Ishikawa (cell line): ENCODE results near the gene ASB2.

ENCODE experiments used
- EGR1 ChIP-seq: IDR thresholded peaks from 2 replicates; pipeline ENCODE4 v1.6.1; 2012
- FOXM1 ChIP-seq: IDR thresholded peaks from 2 replicates; pipeline ENCODE4 v1.6.1; 2012; ENCODE audit warnings: low read depth, borderline replicate concordance
- MAX ChIP-seq: IDR thresholded peaks from 2 replicates; pipeline ENCODE4 v1.6.1; 2012

GRCh38 chr14:93929048-93929535 lies 47.3 kb downstream of the ASB2 start:
- no peak for TF ChIP-seq MAX
- TF ChIP-seq FOXM1 = no peak
- TF ChIP-seq EGR1 = no peak
